HUES48 (cell line): ENCODE measurements around the gene GABPB2.

Source experiments
- H3K27ac ChIP-seq: one replicate; pipeline ENCODE4 v1.7.0; 2013; ENCODE audit warnings: low read depth, low read length, inconsistent platforms
- H3K27me3 ChIP-seq: 2 replicates; pipeline ENCODE4 v1.6.1; 2013; ENCODE audit warnings: mild to moderate bottlenecking, low read length; ENCODE audit not compliant: control insufficient read depth, insufficient read depth
- H3K36me3 ChIP-seq: 2 replicates; pipeline ENCODE4 v1.6.1; 2013; ENCODE audit warnings: low read length; ENCODE audit not compliant: control insufficient read depth, insufficient read depth
- H3K4me1 ChIP-seq: 2 replicates; pipeline ENCODE4 v1.6.1; 2013; ENCODE audit warnings: mild to moderate bottlenecking, low read length; ENCODE audit not compliant: control insufficient read depth, insufficient read depth
- H3K4me3 ChIP-seq: 2 replicates; pipeline ENCODE4 v1.5.1; 2013; ENCODE audit warnings: mild to moderate bottlenecking, low read depth, low read length
- H3K9ac ChIP-seq: 2 replicates; pipeline ENCODE4 v1.6.1; 2013; ENCODE audit warnings: mild to moderate bottlenecking, low read depth, low read length, moderate library complexity
- H3K9me3 ChIP-seq: 2 replicates; pipeline ENCODE4 v1.6.1; 2013; ENCODE audit warnings: low read length; ENCODE audit not compliant: control insufficient read depth, insufficient read depth

GABPB2 gene

DNA sequence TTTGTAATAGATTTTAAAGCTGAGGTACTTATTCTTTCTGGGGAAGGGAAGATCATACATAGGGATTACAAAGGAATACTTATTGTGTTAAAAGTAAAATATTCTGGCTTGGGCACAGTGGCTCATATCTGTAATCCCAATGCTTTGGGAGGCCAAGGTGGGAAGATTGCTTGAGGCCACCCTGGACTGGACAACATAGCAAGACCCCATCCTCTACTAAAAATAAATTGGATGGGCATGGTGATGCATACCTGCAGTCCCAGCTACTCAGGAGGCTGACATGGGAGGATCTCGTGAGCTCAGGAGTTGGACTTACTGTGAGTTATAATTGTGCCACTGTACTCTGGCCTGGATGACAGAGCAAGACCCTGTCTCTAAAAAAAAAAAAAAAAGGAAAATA is 27.6 kb downstream of the GABPB2 start:
- Histone ChIP-seq H3K4me1 (no peaks in the 10 kb centered on the region), H3K27ac (no peak overlapping the region)

DNA sequence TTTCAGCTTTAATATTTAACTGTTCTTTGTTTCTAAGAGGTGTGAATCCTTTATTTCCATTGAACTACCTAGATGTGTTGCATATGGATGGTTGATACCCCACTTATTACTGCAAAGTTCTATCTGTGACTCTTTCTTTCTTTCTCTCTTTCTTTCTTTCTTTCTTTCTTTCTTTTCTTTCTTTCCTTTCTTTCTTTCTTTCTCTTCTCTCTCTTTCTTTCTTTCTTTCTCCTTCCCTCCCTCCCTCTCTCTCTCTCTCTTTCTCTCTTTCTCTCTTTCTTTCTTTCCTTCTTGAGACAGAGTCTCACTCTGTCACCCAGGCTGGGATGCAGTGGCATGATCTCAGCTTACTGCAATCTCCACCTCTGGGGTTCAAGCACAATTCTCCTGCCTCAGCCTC is 34.1 kb downstream of the GABPB2 start:
- H3K27me3 ChIP-seq = no peaks in the 10 kb centered on the region
- H3K36me3 ChIP-seq = no peaks in the 10 kb centered on the region
- H3K4me1 ChIP-seq = no peaks in the 10 kb centered on the region
- H3K9me3 ChIP-seq = no peaks in the 10 kb centered on the region
- H3K27ac ChIP-seq = no peak overlapping the region
- H3K4me3 ChIP-seq = no peak overlapping the region
- no peak overlapping the region for H3K9ac ChIP-seq

More for the DNA sequence above, 27.6 kb downstream of the GABPB2 start:
- H3K9ac ChIP-seq = no peak overlapping the region
- H3K9me3 ChIP-seq = no peaks in the 10 kb centered on the region
- H3K4me3 ChIP-seq = no peak overlapping the region
- H3K36me3 ChIP-seq = no peaks in the 10 kb centered on the region
- H3K27me3 ChIP-seq = no peaks in the 10 kb centered on the region

- Histone ChIP-seq H3K4me3 (no peak overlapping the region), H3K36me3 (no peaks in the 10 kb centered on the region), H3K4me1 (no peaks in the 10 kb centered on the region), H3K27me3 (no peaks in the 10 kb centered on the region), H3K27ac (no peak overlapping the region), H3K9ac (no peak overlapping the region), H3K9me3 (no peaks in the 10 kb centered on the region)
Measured at GRCh38 chr1:151106894-151107293, 36.3 kb downstream of the GABPB2 start.

DNA sequence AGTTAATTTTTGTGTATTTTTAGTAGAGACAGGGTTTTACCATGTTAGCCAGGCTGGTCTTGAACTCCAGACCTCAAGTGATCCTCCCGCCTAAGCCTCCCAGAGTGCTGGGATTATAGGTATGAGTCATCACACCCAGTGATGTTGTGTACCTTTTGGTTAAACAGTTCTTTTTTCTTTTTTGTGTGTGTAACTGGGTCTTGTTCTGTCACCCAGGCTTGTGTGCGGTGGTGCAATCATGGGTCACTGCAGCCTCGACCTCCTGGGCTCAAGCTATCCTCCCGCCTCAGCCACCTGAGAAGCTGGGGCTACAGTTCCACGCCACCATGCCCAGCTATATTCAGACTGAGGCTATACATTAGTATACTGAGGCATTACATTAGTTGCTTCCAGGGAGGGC is 37.8 kb downstream of the GABPB2 start:
- Histone ChIP-seq H3K27ac (no peak overlapping the region), H3K9ac (no peak overlapping the region), H3K27me3 (no peaks in the 10 kb centered on the region), H3K4me1 (no peaks in the 10 kb centered on the region), H3K4me3 (no peak overlapping the region), H3K9me3 (no peaks in the 10 kb centered on the region), H3K36me3 (no peaks in the 10 kb centered on the region)

DNA sequence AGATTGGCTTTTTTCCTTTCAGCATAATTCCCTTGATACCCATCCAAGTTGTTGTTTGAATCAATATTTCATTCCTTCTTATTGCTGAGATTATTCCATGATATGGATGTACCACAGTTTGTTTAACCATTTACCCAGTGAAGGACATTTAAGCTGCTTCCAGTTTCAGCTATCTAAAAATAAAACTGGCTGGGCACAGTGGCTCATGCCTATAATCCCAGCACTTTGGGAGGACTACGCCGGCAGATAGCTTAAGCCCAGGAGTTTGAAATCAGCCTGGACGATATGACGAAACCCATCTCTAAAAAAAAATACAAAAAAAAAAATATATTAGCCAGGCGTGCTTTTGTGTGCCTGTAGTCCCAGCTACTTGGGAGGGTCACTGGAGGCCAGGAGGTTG is 43.3 kb downstream of the GABPB2 start:
- H3K9ac ChIP-seq = no peak overlapping the region

GRCh38 chr1:151124763-151125403 is 54.3 kb downstream of the GABPB2 start:
- Histone ChIP-seq H3K4me3 (no peak overlapping the region), H3K27ac (peak overlapping the region; percentile 51), H3K9ac (no peak overlapping the region), H3K9me3 (no peaks in the 10 kb centered on the region), H3K4me1 (peaks cover 6% of the 10 kb centered on the region), H3K36me3 (no peaks in the 10 kb centered on the region), H3K27me3 (no peaks in the 10 kb centered on the region)

More for the DNA sequence above, 43.3 kb downstream of the GABPB2 start:
- Histone ChIP-seq H3K4me3 (no peak overlapping the region), H3K27ac (no peak overlapping the region), H3K27me3 (no peaks in the 10 kb centered on the region), H3K36me3 (no peaks in the 10 kb centered on the region), H3K9me3 (no peaks in the 10 kb centered on the region), H3K4me1 (no peaks in the 10 kb centered on the region)

DNA sequence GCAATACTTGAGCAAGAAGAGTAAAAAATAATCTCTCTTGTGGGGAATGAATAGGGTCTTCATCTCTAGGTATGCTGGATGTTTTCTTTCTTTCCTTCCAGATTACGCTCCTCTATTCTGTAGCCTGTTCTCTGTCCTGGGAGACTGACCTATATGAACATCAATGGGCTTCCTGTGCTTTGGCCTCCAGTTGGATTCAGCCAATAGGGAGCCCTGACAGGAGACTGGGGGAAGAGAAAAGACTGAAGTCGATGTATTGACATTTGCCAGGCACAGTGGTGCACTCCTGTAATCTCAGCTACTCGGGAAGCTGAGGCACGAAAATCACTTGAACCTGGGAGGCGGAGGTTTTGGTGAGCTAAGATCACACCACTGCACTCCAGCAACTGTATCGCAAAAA is 58.2 kb downstream of the GABPB2 start:
- no peak overlapping the region for H3K9ac ChIP-seq
- no peaks in the 10 kb centered on the region for H3K9me3 ChIP-seq
- peaks cover 26% of the 10 kb centered on the region for H3K27me3 ChIP-seq
- H3K4me1 ChIP-seq = peaks cover 15% of the 10 kb centered on the region
- no peaks in the 10 kb centered on the region for H3K36me3 ChIP-seq
- H3K4me3 ChIP-seq = no peak overlapping the region
- H3K27ac ChIP-seq = no peak overlapping the region

- peaks cover 12% of the 10 kb centered on the region; the same call in 1 of the 2 replicates for H3K4me1 ChIP-seq
- H3K27ac ChIP-seq = peak overlapping the region; percentile 49
- H3K36me3 ChIP-seq = no peaks in the 10 kb centered on the region
- H3K9ac ChIP-seq = peak overlapping the region; percentile 54
- H3K27me3 ChIP-seq = peaks cover 33% of the 10 kb centered on the region
- peak overlapping the region; percentile 61 for H3K4me3 ChIP-seq
- H3K9me3 ChIP-seq = no peaks in the 10 kb centered on the region
Measured at GRCh38 chr1:151130987-151131586, 60.5 kb downstream of the GABPB2 start.

- H3K27me3 ChIP-seq = peaks cover 33% of the 10 kb centered on the region
- H3K4me3 ChIP-seq = peak overlapping the region; percentile 61
- H3K9ac ChIP-seq = no peak overlapping the region
- peak overlapping the region; percentile 49 for H3K27ac ChIP-seq
- H3K4me1 ChIP-seq = peaks cover 12% of the 10 kb centered on the region; the same call in 1 of the 2 replicates
- H3K36me3 ChIP-seq = peaks cover 6% of the 10 kb centered on the region
- H3K9me3 ChIP-seq = no peaks in the 10 kb centered on the region
Measured at GRCh38 chr1:151131701-151132334, 61.3 kb downstream of the GABPB2 start.

DNA sequence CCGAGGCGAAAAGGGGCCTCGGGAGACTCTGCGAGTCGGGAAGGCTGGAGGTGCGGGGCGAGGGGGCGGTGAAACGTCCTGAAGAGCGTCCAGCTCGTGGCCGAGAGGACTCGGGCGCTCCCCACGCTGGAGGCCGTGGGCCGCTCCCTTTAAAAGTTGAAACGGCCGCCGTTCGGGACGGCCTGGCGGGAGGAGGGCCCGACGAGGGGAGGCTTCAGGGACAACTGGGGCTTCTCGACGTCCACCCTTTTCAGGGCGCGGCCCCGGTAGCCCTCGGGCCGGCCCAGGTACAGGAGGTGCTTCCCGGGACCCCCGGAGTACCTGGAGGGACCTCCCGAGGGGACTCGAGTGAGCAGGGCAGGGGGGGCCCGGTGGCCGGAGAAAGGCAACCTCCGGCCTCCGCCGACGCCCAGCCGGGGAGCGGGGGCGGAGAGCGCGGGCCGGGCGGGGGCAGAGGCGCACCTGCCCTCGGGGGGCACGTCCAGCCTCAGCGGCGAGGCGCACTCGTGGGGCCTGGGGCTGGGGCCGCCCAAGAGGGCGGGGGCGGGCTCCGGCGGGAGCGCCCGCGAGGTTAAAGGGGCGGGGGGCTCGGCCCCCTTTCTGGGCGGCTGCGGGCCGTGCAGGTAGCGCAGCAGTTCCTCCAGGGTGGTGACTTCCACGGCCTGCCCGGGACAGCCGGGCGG is 61.9 kb downstream of the GABPB2 start:
- H3K27ac ChIP-seq = no peak overlapping the region
- H3K4me1 ChIP-seq = peaks cover 12% of the 10 kb centered on the region; the same call in 1 of the 2 replicates
- H3K4me3 ChIP-seq = peak overlapping the region; percentile 61; the same call in 1 of the 2 replicates
- peaks cover 33% of the 10 kb centered on the region for H3K27me3 ChIP-seq
- H3K36me3 ChIP-seq = peaks cover 7% of the 10 kb centered on the region
- H3K9ac ChIP-seq = no peak overlapping the region
- no peaks in the 10 kb centered on the region for H3K9me3 ChIP-seq
